Body of pancreas (tissue), 4 donors: ENCODE data around the gene ITIH4.
A peak's percentile ranks its signal among the peaks of the same experiment; 100 is the strongest.

Source experiments
- POLR2A ChIP-seq, 3 donors: fragments of 450-650 bp; IDR thresholded peaks; one replicate each; pipeline ENCODE4 v1.6.1; 2016; ENCODE audit warnings: antibody characterized with exemption in 3 of 3, mild to moderate bottlenecking in 2 of 3
- TF ChIP-seq, protein P1 (sequence below), 7 experiments: fragments of 450-650 bp in 4 of 7; fragments of 200-600 bp in 3 of 7; sonication (generic) in 3 of 7; IDR thresholded peaks; one replicate each; pipeline ENCODE4 v1.5.1; 2016 to 2019; ENCODE audit warnings: antibody characterized with exemption in 7 of 7

GRCh38 chr3:52845691-52846431 is 15.4 kb upstream of the ITIH4 start:
- TF ChIP-seq, protein P1, sequence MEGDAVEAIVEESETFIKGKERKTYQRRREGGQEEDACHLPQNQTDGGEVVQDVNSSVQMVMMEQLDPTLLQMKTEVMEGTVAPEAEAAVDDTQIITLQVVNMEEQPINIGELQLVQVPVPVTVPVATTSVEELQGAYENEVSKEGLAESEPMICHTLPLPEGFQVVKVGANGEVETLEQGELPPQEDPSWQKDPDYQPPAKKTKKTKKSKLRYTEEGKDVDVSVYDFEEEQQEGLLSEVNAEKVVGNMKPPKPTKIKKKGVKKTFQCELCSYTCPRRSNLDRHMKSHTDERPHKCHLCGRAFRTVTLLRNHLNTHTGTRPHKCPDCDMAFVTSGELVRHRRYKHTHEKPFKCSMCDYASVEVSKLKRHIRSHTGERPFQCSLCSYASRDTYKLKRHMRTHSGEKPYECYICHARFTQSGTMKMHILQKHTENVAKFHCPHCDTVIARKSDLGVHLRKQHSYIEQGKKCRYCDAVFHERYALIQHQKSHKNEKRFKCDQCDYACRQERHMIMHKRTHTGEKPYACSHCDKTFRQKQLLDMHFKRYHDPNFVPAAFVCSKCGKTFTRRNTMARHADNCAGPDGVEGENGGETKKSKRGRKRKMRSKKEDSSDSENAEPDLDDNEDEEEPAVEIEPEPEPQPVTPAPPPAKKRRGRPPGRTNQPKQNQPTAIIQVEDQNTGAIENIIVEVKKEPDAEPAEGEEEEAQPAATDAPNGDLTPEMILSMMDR (IDR thresholded peaks at IDR 0.05) = peak in 5 of 7 experiments; percentile 15 to 40 (median 24)
- no peak for TF ChIP-seq POLR2A (IDR thresholded peaks at IDR 0.05)
